GM12891 (cell line): ENCODE results near the gene CACNG4.

Experiments used
- PAX5 ChIP-seq: IDR thresholded peaks from 2 replicates; pipeline ENCODE4 v1.6.1; 2011; ENCODE audit warnings: low read length, moderate library complexity, mild to moderate bottlenecking; ENCODE audit not compliant: insufficient read depth, severe bottlenecking
- POLR2A ChIP-seq: IDR thresholded peaks from 2 replicates; pipeline ENCODE4 v1.6.1; 2011; ENCODE audit warnings: low read depth, low read length, control low read depth
- POLR2AphosphoS5 ChIP-seq: IDR thresholded peaks from 2 replicates; pipeline ENCODE4 v1.6.1; 2011; ENCODE audit warnings: low read depth, low read length, control low read depth
- POU2F2 ChIP-seq: IDR thresholded peaks from 2 replicates; pipeline ENCODE4 v1.6.1; 2011; ENCODE audit warnings: low read depth, mild to moderate bottlenecking, control low read depth, low read length, moderate library complexity
- SPI1 ChIP-seq: IDR thresholded peaks from 2 replicates; pipeline ENCODE4 v1.6.1; 2011; ENCODE audit warnings: low read depth, low read length, control low read depth
- TAF1 ChIP-seq: IDR thresholded peaks from 2 replicates; pipeline ENCODE4 v1.6.1; 2011; ENCODE audit warnings: low read depth, low read length, control low read depth

GRCh38 chr17:66968916-66969315 lies 4.4 kb downstream of the CACNG4 start:
- TF ChIP-seq POLR2A = no peak
- TF ChIP-seq POLR2AphosphoS5 = no peak
- no peak for TF ChIP-seq TAF1
- no peak for TF ChIP-seq PAX5
- no peak for TF ChIP-seq SPI1
- TF ChIP-seq POU2F2 = no peak
